ENCODE data around the gene NTSR1.

Gene NTSR1

GRCh38 chr20:62809530-62810428, 101.1 kb downstream of the NTSR1 start:
- in situ Hi-C loops (cut with HindIII; ENCODE audit: low sequenced_read_pairs), result no loop called here

GRCh38 chr20:62811320-62811719, 102.7 kb downstream of the NTSR1 start:
- in situ Hi-C loops (cut with HindIII; ENCODE audit: low sequenced_read_pairs), result no loop called here

GRCh38 chr20:62811720-62812119, 103.1 kb downstream of the NTSR1 start:
- in situ Hi-C loops (cut with HindIII; ENCODE audit: low sequenced_read_pairs), result no loop called here
